ENCODE measurements around the gene YTHDF1.

DNA sequence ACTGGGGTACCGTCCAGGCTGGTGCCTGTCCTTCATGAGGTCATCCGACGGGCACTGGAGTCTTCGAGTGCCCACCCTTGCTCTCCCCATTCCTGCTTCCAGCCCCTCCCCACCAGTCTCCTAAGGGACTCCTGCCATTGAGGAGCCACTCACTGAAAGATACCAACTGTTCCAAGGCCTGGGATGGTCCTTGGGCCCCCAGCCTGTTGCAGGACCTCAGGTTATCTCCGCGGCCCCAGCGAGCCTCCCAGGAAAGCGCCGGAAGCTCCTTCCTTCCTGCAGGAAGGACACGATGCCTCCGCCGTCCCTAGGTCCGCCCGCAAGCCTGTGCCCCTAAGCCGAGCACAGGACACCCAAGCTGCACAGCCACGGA is 37.1 kb upstream of the YTHDF1 start:
- TF ChIP-seq, protein P1, sequence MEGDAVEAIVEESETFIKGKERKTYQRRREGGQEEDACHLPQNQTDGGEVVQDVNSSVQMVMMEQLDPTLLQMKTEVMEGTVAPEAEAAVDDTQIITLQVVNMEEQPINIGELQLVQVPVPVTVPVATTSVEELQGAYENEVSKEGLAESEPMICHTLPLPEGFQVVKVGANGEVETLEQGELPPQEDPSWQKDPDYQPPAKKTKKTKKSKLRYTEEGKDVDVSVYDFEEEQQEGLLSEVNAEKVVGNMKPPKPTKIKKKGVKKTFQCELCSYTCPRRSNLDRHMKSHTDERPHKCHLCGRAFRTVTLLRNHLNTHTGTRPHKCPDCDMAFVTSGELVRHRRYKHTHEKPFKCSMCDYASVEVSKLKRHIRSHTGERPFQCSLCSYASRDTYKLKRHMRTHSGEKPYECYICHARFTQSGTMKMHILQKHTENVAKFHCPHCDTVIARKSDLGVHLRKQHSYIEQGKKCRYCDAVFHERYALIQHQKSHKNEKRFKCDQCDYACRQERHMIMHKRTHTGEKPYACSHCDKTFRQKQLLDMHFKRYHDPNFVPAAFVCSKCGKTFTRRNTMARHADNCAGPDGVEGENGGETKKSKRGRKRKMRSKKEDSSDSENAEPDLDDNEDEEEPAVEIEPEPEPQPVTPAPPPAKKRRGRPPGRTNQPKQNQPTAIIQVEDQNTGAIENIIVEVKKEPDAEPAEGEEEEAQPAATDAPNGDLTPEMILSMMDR (IDR thresholded peaks at IDR 0.05) = no peak
- no peak for TF ChIP-seq POLR2A (IDR thresholded peaks at IDR 0.05)
